NCI-H2029 treated with DMSO at 0.1 percent for 48 hours (cell line): Measurements from ENCODE around the gene PTPN11.
A peak's percentile ranks its signal among the peaks of the same experiment; 100 is the strongest.
"Not testable (repeated sequence)": the region's sequence is repeated elsewhere in the genome, so short reads cannot be mapped to it uniquely, and the experiment has no call there.

Experiments used
- DNase-seq: peaks from one replicate; lab custom pipeline; 2025; lab: John Stamatoyannopoulos, UW

The PTPN11 gene

GRCh38 chr12:112514926-112515642, 96.3 kb downstream of the PTPN11 start:
- DNase-seq, result no peak

DNA sequence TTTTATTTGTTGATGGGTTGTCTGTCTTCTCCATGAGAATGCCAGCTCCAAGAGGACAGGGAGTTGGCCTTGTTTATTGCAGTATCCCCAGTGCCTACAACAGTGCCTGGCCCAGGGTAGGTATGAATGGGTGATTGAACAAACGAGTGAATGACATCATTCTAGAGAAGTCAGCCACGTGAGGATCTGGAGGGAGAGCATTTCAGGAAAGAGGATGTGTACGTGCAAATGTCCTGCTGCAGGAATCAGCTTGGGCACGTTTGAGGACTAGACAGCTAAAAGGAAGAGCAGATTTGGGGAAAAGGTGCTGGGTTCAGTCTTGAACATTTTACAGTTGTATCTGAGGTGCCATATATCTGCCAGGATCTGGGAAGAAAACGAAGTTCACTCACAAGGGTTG, 97.1 kb downstream of the PTPN11 start:
- DNase-seq, result no peak

GRCh38 chr12:112517730-112518364, 99.1 kb downstream of the PTPN11 start:
- DNase-seq, result no peak

DNA sequence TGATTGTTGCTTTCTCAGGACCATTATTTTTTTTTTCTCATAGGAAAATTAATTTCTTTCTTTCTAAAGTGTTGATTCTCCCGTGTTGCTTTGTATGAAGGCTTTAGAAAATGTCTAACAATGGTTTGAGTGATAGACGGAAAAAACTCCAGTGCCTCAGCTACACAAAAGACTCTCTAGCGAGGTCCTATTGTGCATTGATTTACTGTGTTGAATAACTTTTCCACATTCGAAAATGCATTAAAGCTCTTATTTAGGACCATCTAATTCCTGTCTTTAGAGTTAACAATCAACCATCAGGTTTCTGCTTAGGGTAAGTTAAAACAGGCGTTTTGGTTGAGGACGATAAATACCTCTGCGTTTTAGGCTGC, 99.6 kb downstream of the PTPN11 start:
- no peak for DNase-seq

GRCh38 chr12:112519841-112520340, 101.1 kb downstream of the PTPN11 start:
- not testable (repeated sequence) for DNase-seq

GRCh38 chr12:112523856-112524255, 105.1 kb downstream of the PTPN11 start:
- no peak for DNase-seq

- DNase-seq, result no peak
Observed at GRCh38 chr12:112524269-112524668, 105.5 kb downstream of the PTPN11 start.

- DNase-seq, result no peak
Observed at GRCh38 chr12:112524676-112525425, 106.1 kb downstream of the PTPN11 start.

DNA sequence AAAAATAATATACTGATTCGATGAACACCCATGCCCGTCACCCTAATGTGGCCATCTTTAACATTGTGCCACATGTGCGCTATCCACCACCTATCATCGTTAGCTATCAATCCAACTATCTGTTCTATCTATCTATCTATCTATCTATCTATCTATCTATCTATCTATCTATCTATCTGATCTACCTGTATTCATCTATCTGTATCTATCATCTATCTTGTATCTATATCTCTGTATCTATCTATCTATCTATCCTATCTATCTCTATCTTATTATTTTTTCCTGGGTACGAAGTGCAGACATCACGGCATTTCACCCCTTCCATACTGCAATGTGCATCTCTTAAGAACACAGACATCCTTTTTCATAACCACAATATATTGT, 106.7 kb downstream of the PTPN11 start:
- DNase-seq, result no peak

- DNase-seq, result no peak
Observed at GRCh38 chr12:112527082-112527481, 108.3 kb downstream of the PTPN11 start.

- DNase-seq, result no peak
Observed at GRCh38 chr12:112527501-112527900, 108.8 kb downstream of the PTPN11 start.

DNA sequence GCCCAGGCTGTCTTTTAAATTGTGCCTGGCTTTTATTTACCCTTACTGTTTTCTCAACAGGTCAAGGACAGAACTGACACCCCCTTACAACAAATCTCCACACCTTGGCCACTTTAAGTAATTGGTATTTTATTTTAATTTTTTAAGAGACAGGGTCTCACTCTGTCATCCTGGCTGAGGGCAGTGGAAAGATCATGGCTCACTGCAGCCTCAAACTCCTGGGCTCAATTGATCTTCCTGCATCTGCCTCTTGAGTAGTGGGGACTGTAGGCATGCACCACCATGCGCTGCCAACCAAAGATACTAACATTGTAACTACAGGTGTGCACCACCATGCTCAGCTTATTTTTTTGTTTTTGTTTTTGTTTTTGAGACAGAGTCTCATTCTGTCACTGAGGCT, 109.8 kb downstream of the PTPN11 start:
- DNase-seq, result no peak

DNA sequence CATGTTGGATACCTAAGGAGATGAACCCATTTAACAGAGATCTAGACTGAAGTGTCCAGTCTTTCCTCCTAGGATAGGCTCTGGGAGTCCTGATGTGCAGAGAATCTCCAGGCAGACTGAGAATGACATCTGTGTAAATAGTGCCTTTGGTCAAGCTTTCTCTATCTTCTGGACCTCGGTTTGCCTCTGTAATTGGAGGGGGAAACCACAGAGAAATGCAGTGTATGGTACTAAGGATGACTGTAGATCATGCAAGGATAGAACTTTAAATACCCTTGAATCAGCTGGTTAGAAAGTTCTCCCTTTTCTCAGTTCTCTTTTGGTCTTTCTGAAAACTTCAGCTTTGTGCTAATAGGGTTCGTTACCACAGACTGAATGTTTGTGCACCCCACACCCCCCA, 112.2 kb downstream of the PTPN11 start:
- DNase-seq, result no peak

DNA sequence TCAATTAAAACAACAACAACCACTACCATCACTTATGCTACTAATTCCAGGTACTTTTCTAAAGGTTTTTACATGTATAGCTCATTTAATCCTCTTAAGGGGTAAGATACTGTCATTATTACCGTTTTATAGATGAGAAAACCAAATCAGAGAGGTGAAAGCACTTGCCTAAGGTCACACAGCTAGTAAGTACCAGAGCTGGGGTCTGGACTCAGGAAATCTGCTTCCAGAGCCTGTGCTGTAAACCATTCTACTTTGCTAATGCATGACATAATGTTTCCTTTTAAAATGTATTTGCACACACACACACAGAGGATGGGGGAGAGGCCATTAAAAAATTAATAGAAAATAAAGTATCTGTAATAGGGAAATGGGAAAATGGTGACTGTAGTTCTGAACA, 113.4 kb downstream of the PTPN11 start:
- no peak for DNase-seq

- no peak for DNase-seq
Observed at GRCh38 chr12:112533528-112533927, 114.8 kb downstream of the PTPN11 start.

DNA sequence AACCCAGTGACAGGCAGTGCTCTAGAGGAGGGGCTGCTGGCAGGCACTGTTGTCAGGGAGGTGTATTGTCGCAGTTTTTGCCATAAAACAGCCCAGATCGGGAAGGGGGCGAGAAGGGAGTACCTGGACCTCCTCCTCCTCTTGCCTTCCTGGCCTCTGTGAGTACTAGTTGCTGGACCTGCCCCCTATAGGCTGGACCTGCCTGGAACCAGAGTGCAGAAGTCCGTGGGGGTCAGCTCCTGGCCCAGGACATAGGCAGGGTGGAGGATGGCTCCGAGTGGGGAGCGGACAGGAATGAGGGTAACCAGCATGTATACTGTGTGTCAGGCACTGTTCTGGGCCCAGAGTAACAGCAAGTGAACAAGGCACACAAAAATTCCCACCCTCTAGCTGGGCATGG, 116.3 kb downstream of the PTPN11 start:
- no peak for DNase-seq

GRCh38 chr12:112535637-112536366, 117.1 kb downstream of the PTPN11 start:
- no peak for DNase-seq

DNA sequence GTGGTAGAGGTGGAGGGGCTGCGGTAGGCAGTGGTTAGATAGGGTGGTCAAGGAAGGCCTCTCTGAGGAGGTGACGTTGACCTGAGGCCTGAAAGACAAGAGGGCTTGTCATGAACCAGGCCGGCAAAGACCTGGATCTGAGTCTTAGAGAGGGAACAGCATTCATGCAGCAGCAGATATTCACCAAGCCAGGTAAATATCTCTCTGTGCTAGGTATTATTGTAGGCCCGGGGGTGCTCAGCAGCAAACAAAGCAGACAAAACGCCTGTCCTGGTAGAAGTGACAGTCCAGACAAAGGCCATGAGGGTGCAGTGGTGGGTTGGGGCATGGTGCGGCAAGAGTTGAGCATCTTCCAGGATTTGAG, 117.6 kb downstream of the PTPN11 start:
- DNase-seq, result no peak

DNA sequence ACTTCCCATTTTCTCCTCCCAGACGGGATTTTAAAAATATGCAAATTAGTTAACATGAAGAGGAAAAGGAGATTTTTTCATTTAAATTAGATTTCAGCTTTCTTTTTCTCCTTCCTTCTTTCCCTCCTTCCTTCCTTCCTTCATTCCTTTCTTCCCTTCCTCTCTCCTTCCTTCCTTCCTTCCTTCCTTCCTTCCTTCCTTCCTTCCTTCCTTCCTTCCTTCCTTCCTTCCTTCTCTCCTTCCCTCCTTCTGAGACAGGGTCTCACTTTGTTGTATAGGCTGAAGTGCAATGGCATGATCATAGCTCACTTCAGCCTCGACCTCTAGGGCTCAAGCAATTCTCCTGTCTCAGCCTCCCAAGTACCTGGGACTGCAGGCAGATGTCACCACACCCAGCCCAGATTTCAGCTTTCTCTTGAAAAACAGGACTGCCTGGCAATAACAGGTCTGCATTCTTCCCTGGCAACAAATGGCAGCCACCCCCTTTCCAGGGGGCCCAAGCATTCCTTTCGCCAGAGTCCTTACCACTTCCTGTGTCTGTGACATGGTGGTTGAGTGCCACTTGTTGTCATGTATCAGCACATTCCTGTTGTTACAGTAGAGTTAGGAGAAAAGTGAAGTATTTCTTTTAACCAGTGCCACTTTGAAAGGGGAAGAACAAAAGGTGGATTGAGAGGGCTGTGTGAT, 119.1 kb downstream of the PTPN11 start:
- DNase-seq, result peak; percentile 36

DNA sequence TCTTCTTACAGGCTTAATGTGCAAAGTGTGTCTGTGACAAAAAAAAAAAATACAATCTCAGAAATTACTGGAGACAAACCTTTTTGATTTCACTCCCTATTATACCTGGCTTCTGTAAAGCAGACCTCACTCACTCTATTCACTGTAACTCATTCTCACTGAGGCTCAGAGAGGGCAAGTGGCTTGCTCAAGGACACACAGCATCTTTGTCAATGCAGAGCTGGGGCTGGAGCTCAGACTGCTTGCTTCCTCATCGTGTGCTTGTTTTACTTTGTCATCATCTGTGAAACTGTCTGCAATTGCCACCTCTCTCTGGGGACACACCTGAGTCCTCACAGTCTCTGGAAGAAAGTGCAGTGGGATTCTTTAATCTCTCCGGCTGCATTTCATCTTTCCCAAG, 120.0 kb downstream of the PTPN11 start:
- no peak for DNase-seq

DNA sequence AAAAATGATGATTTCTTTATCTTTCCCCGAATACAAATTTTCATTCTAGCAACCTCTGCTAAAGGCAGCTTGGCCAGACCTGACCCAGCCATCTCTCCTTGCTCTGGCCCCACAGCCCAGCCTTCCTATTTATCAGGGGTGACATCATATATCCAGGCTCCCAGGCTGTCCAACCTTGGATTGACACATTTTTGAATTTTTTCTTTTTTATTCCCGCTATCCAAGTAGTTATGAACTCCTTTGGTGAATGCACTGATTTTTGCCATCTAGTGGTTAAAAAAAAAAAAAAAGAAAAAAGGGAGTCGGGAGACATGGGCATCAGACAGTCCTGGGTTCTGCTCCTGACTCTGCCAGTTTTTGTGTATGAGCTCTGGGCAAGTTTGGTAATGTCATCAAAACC, 120.5 kb downstream of the PTPN11 start:
- no peak for DNase-seq

DNA sequence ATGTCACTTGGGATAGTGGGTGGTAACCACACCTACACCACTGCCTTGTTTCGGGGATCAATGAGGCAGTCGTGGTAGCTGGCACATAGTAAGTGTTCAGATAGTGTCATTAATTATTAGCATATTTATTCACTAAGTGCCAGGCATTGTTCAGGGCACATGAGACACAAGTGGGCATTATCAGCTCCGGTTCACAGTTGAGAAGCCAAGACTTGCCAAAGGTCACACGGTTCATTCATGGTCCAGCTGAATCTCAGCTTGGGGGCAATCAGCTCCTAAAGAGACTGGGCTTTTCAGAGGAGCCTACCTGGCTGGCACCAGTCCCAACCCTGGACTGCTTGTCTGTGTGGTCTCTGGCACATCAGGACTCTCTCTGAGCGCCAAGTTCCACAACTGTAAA, 121.3 kb downstream of the PTPN11 start:
- no peak for DNase-seq
